Natural killer cell treated with Interleukin-12 subunit alpha and Interleukin-12 subunit beta and Interleukin-15 and Interleukin-18, amount 100 ng/mL, for 72 hours (primary cell): Measurements from ENCODE around the gene ZP4. TPM values are rescaled to one million over a fixed set of nuclear protein-coding genes. Genes with fewer than 3 reads are reported as not detected.

Experiments used
- ATAC-seq, 2 donors: fragments of 150-1000 bp; cut with Tn5 transposase in 1 of 2; sonication (Bioruptor Pico), chemical (Tn5 transposase) in 1 of 2; 2 replicates each; pipeline ENCODE4 v1.10.0; 2021
- DNase-seq: peaks from one replicate; pipeline ENCODE4 v3.0.0; 2022; ENCODE audit warnings: low spot score
- H3K27ac Mint-ChIP-seq, 2 donors: 1 replicate in 1 of 2; 2 replicates in 1 of 2; pipeline ENCODE4 v1.8.0; 2022; ENCODE audit warnings: mixed read lengths in 2 of 2, mild to moderate bottlenecking in 1 of 2, moderate library complexity in 1 of 2
- H3K27me3 Mint-ChIP-seq, 2 donors: 1 replicate in 1 of 2; 2 replicates in 1 of 2; pipeline ENCODE4 v1.8.0; 2022; ENCODE audit warnings: mixed read lengths in 2 of 2
- H3K36me3 Mint-ChIP-seq: one replicate; pipeline ENCODE4 v1.8.0; 2022; ENCODE audit warnings: mixed read lengths
- H3K4me1 Mint-ChIP-seq, 2 donors: 1 replicate in 1 of 2; 2 replicates in 1 of 2; pipeline ENCODE4 v1.8.0; 2022; ENCODE audit warnings: low read depth in 2 of 2, mixed read lengths in 2 of 2, mild to moderate bottlenecking in 1 of 2
- H3K4me3 Mint-ChIP-seq: one replicate; pipeline ENCODE4 v1.8.0; 2022; ENCODE audit warnings: mixed read lengths
- H3K9me3 Mint-ChIP-seq: 2 replicates; pipeline ENCODE4 v1.8.0; 2022; ENCODE audit warnings: mixed read lengths
- total RNA-seq, 2 donors: library from RNA; stranded (reverse); gene quantifications; one replicate each; pipeline ENCODE4 v1.2.3, GENCODE V29; 2022

ZP4 gene
- not detected for total RNA-seq

GRCh38 chr1:237890822-237891221, at the start of gene ZP4:
ZP4 (minus strand) TSS chr1:237890922; CDS start chr1:237890635, 287 bp downstream.
- Mint-ChIP-seq H3K27me3 (no peaks in the 10 kb centered on the region), H3K9me3 (no peaks in the 10 kb centered on the region)

GRCh38 chr1:237938553-237938952, 47.8 kb upstream of the ZP4 start:
- Mint-ChIP-seq H3K27me3 (no peaks in the 10 kb centered on the region), H3K36me3 (no peaks in the 10 kb centered on the region), H3K27ac (no peak overlapping the region), H3K4me1 (no peaks in the 10 kb centered on the region), H3K9me3 (peaks cover 8% of the 10 kb centered on the region), H3K4me3 (no peak overlapping the region)
- DNase-seq (no peak), ATAC-seq (no peak)

More at GRCh38 chr1:237890822-237891221, at the start of gene ZP4:
- H3K27ac Mint-ChIP-seq = no peak within 1 kb of the TSS
- ATAC-seq (no peak), DNase-seq (no peak)
- no peaks in the 10 kb centered on the region for H3K36me3 Mint-ChIP-seq
- H3K4me3 Mint-ChIP-seq = no peak within 1 kb of the TSS
- H3K4me1 Mint-ChIP-seq = no peaks in the 10 kb centered on the region

- DNase-seq (no peak), ATAC-seq (no peak)
- Mint-ChIP-seq H3K4me1 (no peaks in the 10 kb centered on the region), H3K36me3 (no peaks in the 10 kb centered on the region), H3K4me3 (no peak overlapping the region), H3K27ac (no peak overlapping the region), H3K9me3 (peaks cover 8% of the 10 kb centered on the region), H3K27me3 (no peaks in the 10 kb centered on the region)
Observed at GRCh38 chr1:237938068-237938467, 47.3 kb upstream of the ZP4 start.

GRCh38 chr1:237932816-237933215, 42.1 kb upstream of the ZP4 start:
- Mint-ChIP-seq H3K27ac (no peak overlapping the region), H3K4me3 (no peak overlapping the region), H3K36me3 (no peaks in the 10 kb centered on the region), H3K27me3 (peaks cover 0 to 7% of the 10 kb centered on the region in 2 donors), H3K4me1 (peaks cover 0 to 5% of the 10 kb centered on the region in 2 donors), H3K9me3 (peaks cover 5% of the 10 kb centered on the region)
- no peak for DNase-seq
- ATAC-seq = no peak

GRCh38 chr1:237931581-237931980, 40.9 kb upstream of the ZP4 start:
- Mint-ChIP-seq H3K4me1 (peaks cover 0 to 5% of the 10 kb centered on the region in 2 donors), H3K4me3 (no peak overlapping the region), H3K36me3 (no peaks in the 10 kb centered on the region), H3K9me3 (peaks cover 3% of the 10 kb centered on the region), H3K27me3 (peaks cover 0 to 7% of the 10 kb centered on the region in 2 donors), H3K27ac (no peak overlapping the region)
- no peak for DNase-seq
- ATAC-seq = no peak

- H3K4me3 Mint-ChIP-seq = no peak overlapping the region
- DNase-seq (no peak), ATAC-seq (no peak)
- H3K9me3 Mint-ChIP-seq = peaks cover 3% of the 10 kb centered on the region
- no peaks in the 10 kb centered on the region for H3K36me3 Mint-ChIP-seq
- H3K27ac Mint-ChIP-seq = no peak overlapping the region
- H3K27me3 Mint-ChIP-seq = peaks cover 0 to 7% of the 10 kb centered on the region in 2 donors
- peaks cover 0 to 5% of the 10 kb centered on the region in 2 donors for H3K4me1 Mint-ChIP-seq
Observed at GRCh38 chr1:237927198-237927597, 36.5 kb upstream of the ZP4 start.

- no peak for ATAC-seq
- H3K4me3 Mint-ChIP-seq = no peak overlapping the region
- DNase-seq = no peak
- H3K27ac Mint-ChIP-seq = no peak overlapping the region
- H3K9me3 Mint-ChIP-seq = peaks cover 7% of the 10 kb centered on the region
- no peaks in the 10 kb centered on the region for H3K27me3 Mint-ChIP-seq
- H3K36me3 Mint-ChIP-seq = no peaks in the 10 kb centered on the region
- no peaks in the 10 kb centered on the region for H3K4me1 Mint-ChIP-seq
Observed at GRCh38 chr1:237921306-237921705, 30.6 kb upstream of the ZP4 start.

- Mint-ChIP-seq H3K36me3 (no peaks in the 10 kb centered on the region), H3K9me3 (peaks cover 7% of the 10 kb centered on the region), H3K27ac (no peak overlapping the region), H3K4me1 (no peaks in the 10 kb centered on the region), H3K27me3 (no peaks in the 10 kb centered on the region), H3K4me3 (no peak overlapping the region)
- ATAC-seq (no peak), DNase-seq (no peak)
Observed at GRCh38 chr1:237913345-237913744, 22.6 kb upstream of the ZP4 start.

- Mint-ChIP-seq H3K4me3 (no peak overlapping the region), H3K9me3 (peaks cover 6% of the 10 kb centered on the region), H3K27me3 (no peaks in the 10 kb centered on the region), H3K36me3 (no peaks in the 10 kb centered on the region), H3K4me1 (no peaks in the 10 kb centered on the region), H3K27ac (no peak overlapping the region)
- ATAC-seq = no peak
- no peak for DNase-seq
Observed at GRCh38 chr1:237911911-237912310, 21.2 kb upstream of the ZP4 start.

- H3K27me3 Mint-ChIP-seq = no peaks in the 10 kb centered on the region
- no peaks in the 10 kb centered on the region for H3K4me1 Mint-ChIP-seq
- H3K9me3 Mint-ChIP-seq = peaks cover 6% of the 10 kb centered on the region
- H3K4me3 Mint-ChIP-seq = no peak overlapping the region
- no peak for ATAC-seq
- no peaks in the 10 kb centered on the region for H3K36me3 Mint-ChIP-seq
- DNase-seq = no peak
- H3K27ac Mint-ChIP-seq = no peak overlapping the region
Observed at GRCh38 chr1:237910834-237911233, 20.1 kb upstream of the ZP4 start.

- no peak overlapping the region for H3K27ac Mint-ChIP-seq
- no peaks in the 10 kb centered on the region for H3K36me3 Mint-ChIP-seq
- no peak for DNase-seq
- H3K4me1 Mint-ChIP-seq = no peaks in the 10 kb centered on the region
- ATAC-seq = no peak
- peaks cover 10% of the 10 kb centered on the region for H3K9me3 Mint-ChIP-seq
- no peak overlapping the region for H3K4me3 Mint-ChIP-seq
- H3K27me3 Mint-ChIP-seq = no peaks in the 10 kb centered on the region
Observed at GRCh38 chr1:237903961-237904360, 13.2 kb upstream of the ZP4 start.

- no peak for ATAC-seq
- H3K9me3 Mint-ChIP-seq = peaks cover 4% of the 10 kb centered on the region
- no peaks in the 10 kb centered on the region for H3K36me3 Mint-ChIP-seq
Observed at GRCh38 chr1:237902960-237903743, 12.4 kb upstream of the ZP4 start.

GRCh38 chr1:237901299-237901934, 10.7 kb upstream of the ZP4 start:
- ATAC-seq = no peak
- peaks cover 4% of the 10 kb centered on the region for H3K9me3 Mint-ChIP-seq

More at GRCh38 chr1:237902960-237903743, 12.4 kb upstream of the ZP4 start:
- no peak for DNase-seq
- no peaks in the 10 kb centered on the region for H3K4me1 Mint-ChIP-seq
- H3K4me3 Mint-ChIP-seq = no peak overlapping the region
- no peaks in the 10 kb centered on the region for H3K27me3 Mint-ChIP-seq
- no peak overlapping the region for H3K27ac Mint-ChIP-seq

GRCh38 chr1:237895630-237896029, 4.9 kb upstream of the ZP4 start:
- no peaks in the 10 kb centered on the region for H3K36me3 Mint-ChIP-seq
- no peak overlapping the region for H3K27ac Mint-ChIP-seq
- DNase-seq = no peak
- no peaks in the 10 kb centered on the region for H3K4me1 Mint-ChIP-seq
- H3K4me3 Mint-ChIP-seq = no peak overlapping the region
- H3K27me3 Mint-ChIP-seq = no peaks in the 10 kb centered on the region
- no peak for ATAC-seq
- H3K9me3 Mint-ChIP-seq = no peaks in the 10 kb centered on the region

More at GRCh38 chr1:237901299-237901934, 10.7 kb upstream of the ZP4 start:
- Mint-ChIP-seq H3K27me3 (no peaks in the 10 kb centered on the region), H3K4me1 (no peaks in the 10 kb centered on the region), H3K4me3 (no peak overlapping the region), H3K27ac (no peak overlapping the region), H3K36me3 (no peaks in the 10 kb centered on the region)
- no peak for DNase-seq
